Endothelial cell (in vitro differentiated cells): ENCODE data around the gene GPR176. TPM values are rescaled to one million over a fixed set of nuclear protein-coding genes. Genes with fewer than 3 reads are reported as not detected.
A peak's percentile ranks its signal among the peaks of the same experiment; 100 is the strongest.

Experiments used
- DNase-seq: peaks from one replicate; pipeline ENCODE4 v3.0.0; 2021; ENCODE audit warnings: low spot score
- H3K27ac Mint-ChIP-seq: one replicate; pipeline ENCODE4 v1.8.0; 2021; ENCODE audit warnings: mixed read lengths, inconsistent platforms; ENCODE audit not compliant: unreplicated experiment
- H3K27me3 Mint-ChIP-seq: one replicate; pipeline ENCODE4 v1.8.0; 2021; ENCODE audit warnings: mild to moderate bottlenecking, moderate library complexity, mixed read lengths, inconsistent platforms; ENCODE audit not compliant: unreplicated experiment
- H3K36me3 Mint-ChIP-seq: one replicate; pipeline ENCODE4 v1.8.0; 2021; ENCODE audit warnings: mild to moderate bottlenecking, low read depth, mixed read lengths, inconsistent platforms; ENCODE audit not compliant: unreplicated experiment
- H3K4me1 Mint-ChIP-seq: one replicate; pipeline ENCODE4 v1.8.0; 2021; ENCODE audit warnings: mild to moderate bottlenecking, mixed read lengths, inconsistent platforms; ENCODE audit not compliant: unreplicated experiment
- H3K4me3 Mint-ChIP-seq: one replicate; pipeline ENCODE4 v1.8.0; 2021; ENCODE audit warnings: mild to moderate bottlenecking, mixed read lengths, inconsistent platforms; ENCODE audit not compliant: unreplicated experiment
- H3K9me3 Mint-ChIP-seq: one replicate; pipeline ENCODE4 v1.8.0; 2021; ENCODE audit warnings: mixed read lengths, inconsistent platforms; ENCODE audit not compliant: unreplicated experiment
- CTCF ChIP-seq: fragments of 200-600 bp; sonication (generic); IDR thresholded peaks from one replicate; pipeline ENCODE4 v1.5.0; 2021; ENCODE audit warnings: antibody characterized with exemption; ENCODE audit not compliant: unreplicated experiment
- total RNA-seq: library from RNA; stranded (reverse); fragmentation: NEBNext Ultra II Directional; extraction: Animal tissue kit (Norgen Biotek cat#: 25700); gene quantifications from one replicate; pipeline ENCODE4 v1.2.1, GENCODE V29; 2021; ENCODE audit not compliant: unreplicated experiment

GPR176 gene
- total RNA-seq, 1 donor from 2014 or later: 2.4 TPM

GRCh38 chr15:39788108-39788507, 132.0 kb downstream of the GPR176 start:
- Mint-ChIP-seq H3K36me3 (no peaks in the 10 kb centered on the region), H3K27me3 (peaks cover 3% of the 10 kb centered on the region), H3K4me1 (peaks cover 34% of the 10 kb centered on the region), H3K4me3 (no peak overlapping the region), H3K27ac (no peak overlapping the region), H3K9me3 (no peaks in the 10 kb centered on the region)
- no peak for TF ChIP-seq CTCF
- DNase-seq: no peak

GRCh38 chr15:39787479-39787878, 132.6 kb downstream of the GPR176 start:
- no peak overlapping the region for H3K27ac Mint-ChIP-seq

GRCh38 chr15:39786447-39787056, 133.5 kb downstream of the GPR176 start:
- Mint-ChIP-seq H3K9me3 (no peaks in the 10 kb centered on the region), H3K27me3 (peaks cover 4% of the 10 kb centered on the region), H3K4me3 (no peak overlapping the region), H3K4me1 (peaks cover 36% of the 10 kb centered on the region), H3K36me3 (no peaks in the 10 kb centered on the region), H3K27ac (no peak overlapping the region)
- TF ChIP-seq CTCF: peak; percentile 35
- DNase-seq: no peak

More at GRCh38 chr15:39787479-39787878, 132.6 kb downstream of the GPR176 start:
- Mint-ChIP-seq H3K4me1 (peaks cover 34% of the 10 kb centered on the region), H3K36me3 (no peaks in the 10 kb centered on the region), H3K27me3 (peaks cover 3% of the 10 kb centered on the region), H3K9me3 (no peaks in the 10 kb centered on the region), H3K4me3 (no peak overlapping the region)
- no peak for DNase-seq
- TF ChIP-seq CTCF: no peak

- Mint-ChIP-seq H3K27me3 (peaks cover 5% of the 10 kb centered on the region), H3K27ac (no peak overlapping the region), H3K9me3 (no peaks in the 10 kb centered on the region), H3K4me3 (no peak overlapping the region), H3K36me3 (no peaks in the 10 kb centered on the region), H3K4me1 (peaks cover 37% of the 10 kb centered on the region)
- DNase-seq: no peak
- TF ChIP-seq CTCF: no peak
Measured at GRCh38 chr15:39785841-39786240, 134.2 kb downstream of the GPR176 start.

GRCh38 chr15:39785139-39785538, 134.9 kb downstream of the GPR176 start:
- Mint-ChIP-seq H3K4me1 (peaks cover 37% of the 10 kb centered on the region), H3K9me3 (no peaks in the 10 kb centered on the region), H3K4me3 (no peak overlapping the region), H3K27me3 (peaks cover 5% of the 10 kb centered on the region), H3K27ac (peak overlapping the region; percentile 34), H3K36me3 (no peaks in the 10 kb centered on the region)
- no peak for TF ChIP-seq CTCF
- no peak for DNase-seq
